Pulmonary artery endothelial cell (primary cell): ENCODE measurements around the gene ATP4B. TPM values are rescaled to one million over a fixed set of nuclear protein-coding genes. Genes with fewer than 3 reads are reported as not detected.
"Not testable (repeated sequence)": the region's sequence is repeated elsewhere in the genome, so short reads cannot be mapped to it uniquely, and the experiment has no call there.

Experiments
- DNase-seq: peaks from one replicate; pipeline ENCODE4 v3.0.0-alpha.2; 2011; ENCODE audit warnings: low read depth, low spot score
- total RNA-seq: library from RNA; depleted of rRNA; stranded (reverse); fragments of >200 nt; gene quantifications from 2 replicates; pipeline ENCODE4 v1.2.3, GENCODE V29; 2014

The ATP4B gene
- total RNA-seq, 1 donor from 2014 or later: 0.13 TPM

GRCh38 chr13:113625965-113626721 is 31.9 kb downstream of the ATP4B start:
- DNase-seq: no peak

- not testable (repeated sequence) for DNase-seq
Measured at GRCh38 chr13:113624640-113625304, 33.2 kb downstream of the ATP4B start.

- no peak for DNase-seq
Measured at GRCh38 chr13:113624235-113624587, 33.8 kb downstream of the ATP4B start.

- DNase-seq: no peak
Measured at GRCh38 chr13:113623491-113624234, 34.3 kb downstream of the ATP4B start.

- no peak for DNase-seq
Measured at GRCh38 chr13:113622791-113623490, 35.1 kb downstream of the ATP4B start.

- DNase-seq: not testable (repeated sequence)
Measured at GRCh38 chr13:113621986-113622550, 35.9 kb downstream of the ATP4B start.

GRCh38 chr13:113621498-113621897 is 36.5 kb downstream of the ATP4B start:
- not testable (repeated sequence) for DNase-seq

GRCh38 chr13:113621046-113621445 is 37.0 kb downstream of the ATP4B start:
- DNase-seq: no peak

- DNase-seq: no peak
Measured at GRCh38 chr13:113620036-113620796, 37.8 kb downstream of the ATP4B start.

- no peak for DNase-seq
Measured at GRCh38 chr13:113618455-113618854, 39.5 kb downstream of the ATP4B start.

- DNase-seq: no peak
Measured at GRCh38 chr13:113617961-113618360, 40.0 kb downstream of the ATP4B start.

- no peak for DNase-seq
Measured at GRCh38 chr13:113616991-113617749, 40.8 kb downstream of the ATP4B start.

- DNase-seq: no peak
Measured at GRCh38 chr13:113616281-113616906, 41.6 kb downstream of the ATP4B start.

GRCh38 chr13:113613789-113614379 is 44.1 kb downstream of the ATP4B start:
- no peak for DNase-seq

GRCh38 chr13:113612607-113613006 is 45.4 kb downstream of the ATP4B start:
- no peak for DNase-seq

GRCh38 chr13:113611996-113612395 is 46.0 kb downstream of the ATP4B start:
- DNase-seq: no peak

- DNase-seq: no peak
Measured at GRCh38 chr13:113610266-113610665, 47.7 kb downstream of the ATP4B start.

GRCh38 chr13:113609616-113610015 is 48.4 kb downstream of the ATP4B start:
- no peak for DNase-seq

GRCh38 chr13:113608967-113609533 is 48.9 kb downstream of the ATP4B start:
- no peak for DNase-seq
